OCI-LY7 (cell line): ENCODE measurements around the gene CAMK2N2.

Source experiments
- EZH2phosphoT487 ChIP-seq: fragments of 200-600 bp; sonication (generic); IDR thresholded peaks from 2 replicates; pipeline ENCODE4 v1.6.1; 2018; ENCODE audit warnings: low read depth, borderline replicate concordance, mild to moderate bottlenecking, mixed run types, antibody characterized with exemption, low read length, moderate library complexity, mixed read lengths
- TF ChIP-seq, protein P1 (sequence below): fragments of 200-600 bp; sonication (generic); conservative IDR thresholded peaks from 2 replicates; pipeline ENCODE4 v1.5.1; 2014; ENCODE audit warnings: mild to moderate bottlenecking, antibody characterized with exemption, low read length, moderate library complexity, mixed read lengths

DNA sequence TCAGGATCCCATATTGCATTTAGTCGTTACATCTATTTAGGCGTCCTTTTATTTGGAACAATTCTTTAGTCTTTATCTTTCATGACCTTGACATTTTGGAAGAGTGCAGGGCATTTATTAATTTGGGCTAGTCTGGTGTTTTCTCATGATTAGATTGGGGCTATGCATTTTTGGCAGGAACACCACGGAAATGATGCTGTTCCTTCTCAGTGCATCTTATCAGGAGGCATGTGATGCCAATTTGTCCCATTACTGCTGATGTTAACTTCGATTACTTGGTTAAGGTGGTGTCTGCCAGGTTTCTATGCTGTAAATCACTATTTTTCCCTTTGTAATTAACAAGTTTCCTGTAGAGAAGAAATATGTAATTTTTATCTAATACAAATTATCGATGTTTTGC is 50.1 kb downstream of the CAMK2N2 start:
- no peak for TF ChIP-seq EZH2phosphoT487
- TF ChIP-seq, protein P1, sequence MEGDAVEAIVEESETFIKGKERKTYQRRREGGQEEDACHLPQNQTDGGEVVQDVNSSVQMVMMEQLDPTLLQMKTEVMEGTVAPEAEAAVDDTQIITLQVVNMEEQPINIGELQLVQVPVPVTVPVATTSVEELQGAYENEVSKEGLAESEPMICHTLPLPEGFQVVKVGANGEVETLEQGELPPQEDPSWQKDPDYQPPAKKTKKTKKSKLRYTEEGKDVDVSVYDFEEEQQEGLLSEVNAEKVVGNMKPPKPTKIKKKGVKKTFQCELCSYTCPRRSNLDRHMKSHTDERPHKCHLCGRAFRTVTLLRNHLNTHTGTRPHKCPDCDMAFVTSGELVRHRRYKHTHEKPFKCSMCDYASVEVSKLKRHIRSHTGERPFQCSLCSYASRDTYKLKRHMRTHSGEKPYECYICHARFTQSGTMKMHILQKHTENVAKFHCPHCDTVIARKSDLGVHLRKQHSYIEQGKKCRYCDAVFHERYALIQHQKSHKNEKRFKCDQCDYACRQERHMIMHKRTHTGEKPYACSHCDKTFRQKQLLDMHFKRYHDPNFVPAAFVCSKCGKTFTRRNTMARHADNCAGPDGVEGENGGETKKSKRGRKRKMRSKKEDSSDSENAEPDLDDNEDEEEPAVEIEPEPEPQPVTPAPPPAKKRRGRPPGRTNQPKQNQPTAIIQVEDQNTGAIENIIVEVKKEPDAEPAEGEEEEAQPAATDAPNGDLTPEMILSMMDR: no peak
